Activated T-helper 9 cell treated with anti-CD3 and anti-CD28 coated beads, Interleukin-2, amount 50 U/mL, for 16 hours (primary cell): ENCODE data around the gene SLC38A10.

Source experiments
- DNase-seq: peaks from one replicate; pipeline ENCODE4 v3.0.0-alpha.2; 2020; ENCODE audit warnings: low read depth

Gene SLC38A10

GRCh38 chr17:81331527-81332043, 36.5 kb upstream of the SLC38A10 start:
- DNase-seq, result no peak

GRCh38 chr17:81330884-81331245, 35.8 kb upstream of the SLC38A10 start:
- DNase-seq, result no peak

- DNase-seq, result no peak
Measured at GRCh38 chr17:81329927-81330883, 35.1 kb upstream of the SLC38A10 start.

DNA sequence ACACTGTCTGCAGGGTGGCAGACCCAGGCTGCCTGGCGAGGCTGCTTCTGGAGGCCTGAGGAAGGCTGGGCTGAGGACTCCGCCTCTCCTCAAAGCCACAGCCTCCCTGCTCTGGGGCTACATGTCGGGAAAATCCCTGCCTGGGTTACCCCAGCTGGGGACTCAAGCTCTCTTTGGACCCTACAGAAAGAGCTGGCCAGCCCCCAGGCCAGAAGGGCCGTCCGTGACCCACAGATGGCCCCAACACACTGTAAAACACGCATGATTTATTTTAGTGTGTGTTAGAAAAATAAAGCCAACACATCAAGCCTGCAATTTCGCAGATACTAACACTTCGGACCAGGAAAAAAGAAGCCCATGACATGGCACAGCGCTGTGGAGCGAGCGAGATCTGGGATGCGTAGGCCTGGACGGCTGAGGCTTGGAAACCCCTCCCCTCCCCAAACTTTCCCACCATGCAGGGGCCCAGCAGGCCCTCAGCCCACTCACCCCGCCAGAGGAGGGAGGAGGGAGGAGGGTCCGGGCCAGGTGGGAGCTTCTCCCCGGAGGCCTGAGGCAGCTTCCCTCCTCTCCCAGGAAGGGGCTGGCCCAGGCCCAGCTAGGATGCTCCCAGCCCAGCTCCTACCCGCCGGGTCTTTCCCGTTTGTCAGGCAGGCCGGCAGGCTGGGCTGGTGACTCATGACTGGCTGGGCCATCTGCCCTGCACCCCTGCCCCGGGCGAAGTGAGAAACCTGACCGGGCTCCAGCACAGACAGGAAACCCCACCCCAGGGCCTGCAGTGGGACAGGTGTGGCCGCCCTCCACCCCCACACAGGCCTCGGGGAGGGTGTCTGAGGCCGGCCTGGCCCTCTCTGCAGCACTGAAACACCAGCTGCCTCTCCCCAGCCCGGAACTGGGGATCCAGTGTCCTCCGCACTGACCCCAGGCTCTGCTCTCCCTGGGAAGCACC, 34.1 kb upstream of the SLC38A10 start:
- DNase-seq, result no peak

DNA sequence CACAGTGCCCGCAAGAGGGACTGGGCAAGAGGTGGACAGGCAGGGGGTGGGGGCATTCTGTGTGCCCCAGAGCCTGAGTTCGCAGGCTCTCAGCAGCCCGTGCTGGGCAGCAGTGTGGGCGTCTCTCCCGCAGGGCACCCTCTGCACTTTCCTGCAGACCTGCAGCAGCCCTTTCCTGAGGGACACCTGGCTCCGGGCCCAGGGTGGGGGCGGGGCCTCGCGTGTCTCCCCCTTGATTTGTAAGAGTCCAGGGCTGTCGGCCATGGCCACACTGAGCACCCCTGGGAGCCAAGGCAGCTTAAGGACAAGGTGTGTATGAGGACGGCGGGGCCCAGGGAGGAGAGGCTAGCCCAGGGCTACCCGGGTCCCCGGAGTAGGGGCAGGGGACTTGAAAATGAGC, 33.4 kb upstream of the SLC38A10 start:
- DNase-seq, result no peak

- no peak for DNase-seq
Measured at GRCh38 chr17:81325714-81326358, 30.7 kb upstream of the SLC38A10 start.

DNA sequence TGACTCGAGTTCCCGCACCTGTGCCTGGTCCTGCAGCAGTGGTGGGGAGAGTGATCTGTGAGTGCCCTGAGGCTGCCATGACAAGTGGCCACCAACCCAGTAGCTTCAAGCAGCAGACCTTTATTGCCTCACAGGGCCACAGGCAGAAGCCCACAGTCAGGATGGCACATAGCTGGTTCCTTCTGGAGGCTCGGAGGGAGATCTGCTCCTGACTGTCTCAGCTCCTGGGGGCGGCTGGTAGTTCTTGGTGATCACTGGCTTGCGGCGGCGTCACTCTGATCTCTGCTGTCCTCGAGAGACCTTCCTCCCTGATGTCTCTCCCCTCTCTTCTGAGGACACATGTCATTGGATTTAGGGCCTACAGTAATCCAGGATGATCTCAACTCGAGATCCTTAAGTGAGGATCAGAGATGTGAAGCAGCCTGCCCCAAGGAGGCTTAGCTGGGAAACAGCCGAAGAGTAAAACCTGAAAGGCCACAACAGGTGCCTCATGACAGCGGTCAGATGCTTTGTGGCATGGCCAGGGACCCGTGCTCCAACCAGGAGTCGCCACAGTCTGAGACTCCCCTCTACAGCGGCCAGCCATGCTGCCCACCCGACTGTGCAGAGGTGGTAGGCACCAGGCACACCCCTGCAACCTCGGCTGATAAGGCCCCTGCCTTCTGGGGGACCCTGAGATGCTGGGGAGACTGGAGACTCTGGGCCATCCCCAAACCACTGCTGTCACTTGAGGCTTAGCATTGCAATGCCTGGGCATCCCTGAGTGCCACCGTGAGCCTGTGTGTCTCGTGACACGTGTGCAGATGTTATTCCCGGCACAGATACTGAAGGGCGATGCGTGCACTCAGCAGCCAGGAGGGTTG, 30.0 kb upstream of the SLC38A10 start:
- DNase-seq, result no peak

DNA sequence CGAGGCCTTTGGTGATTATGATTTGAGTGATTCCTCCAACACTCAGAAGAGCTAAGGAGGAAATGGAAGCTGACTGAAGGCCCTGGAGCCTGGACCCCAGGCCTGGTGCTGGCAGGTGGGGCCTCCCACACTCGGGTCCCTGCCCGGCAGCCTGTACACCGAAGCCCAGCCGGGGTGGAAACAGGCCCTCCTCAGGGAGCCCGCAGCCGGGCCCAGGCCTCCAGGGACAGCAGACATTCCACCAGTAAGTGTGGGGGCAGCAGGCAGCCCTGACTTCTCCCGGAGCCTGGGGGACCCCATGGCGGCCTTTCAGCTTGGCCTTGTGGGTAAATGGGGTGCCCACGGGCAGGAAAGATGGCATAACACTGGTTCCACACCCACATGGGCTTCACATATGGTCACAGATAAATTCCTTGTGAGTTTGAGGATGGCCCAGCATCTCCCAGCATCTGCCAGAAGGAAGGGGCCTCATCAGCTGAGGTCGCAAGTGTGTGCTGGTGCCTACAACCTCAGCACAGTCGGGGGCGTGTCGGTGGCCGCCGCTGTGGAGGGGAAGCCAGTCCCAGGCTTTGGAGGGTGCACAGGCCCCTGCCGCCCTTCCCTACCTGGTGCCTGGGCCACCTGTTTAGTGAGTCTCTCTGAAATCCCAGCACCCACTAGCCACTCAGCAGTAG, 29.2 kb upstream of the SLC38A10 start:
- DNase-seq, result no peak

GRCh38 chr17:81323411-81323868, 28.3 kb upstream of the SLC38A10 start:
- DNase-seq, result no peak

GRCh38 chr17:81323083-81323369, 27.9 kb upstream of the SLC38A10 start:
- DNase-seq, result no peak

- DNase-seq, result no peak
Measured at GRCh38 chr17:81322271-81323082, 27.4 kb upstream of the SLC38A10 start.

DNA sequence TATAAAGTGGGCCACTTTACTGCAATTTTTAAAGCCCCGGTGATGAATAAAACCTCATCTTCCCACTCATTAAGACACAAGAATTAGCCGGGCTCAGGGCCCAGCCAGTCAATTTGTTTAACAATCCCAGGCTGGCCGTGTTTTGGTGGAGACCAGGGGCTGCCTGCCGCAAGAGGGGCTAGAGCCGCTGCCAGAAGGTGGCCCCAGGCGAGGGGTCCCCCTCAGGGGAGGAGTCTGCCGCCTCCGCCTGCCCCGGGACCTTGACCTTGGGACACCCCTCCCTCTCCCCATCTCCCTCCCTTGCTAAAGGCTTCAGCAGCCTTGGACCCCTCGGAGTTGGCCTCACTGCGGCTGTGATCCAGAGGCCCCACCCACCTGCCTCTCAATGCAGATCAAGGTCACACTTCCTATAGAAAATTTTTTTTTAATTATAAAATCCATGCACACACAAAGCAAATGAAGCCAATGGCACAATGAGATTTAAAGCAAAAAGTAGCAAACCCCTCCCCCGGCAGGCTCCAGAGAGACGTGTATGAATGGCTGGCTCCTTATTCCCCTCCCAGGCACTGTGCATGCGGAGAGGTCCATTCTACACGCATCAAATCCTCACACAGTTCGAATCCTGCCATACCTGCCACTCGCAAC, 23.0 kb upstream of the SLC38A10 start:
- no peak for DNase-seq

DNA sequence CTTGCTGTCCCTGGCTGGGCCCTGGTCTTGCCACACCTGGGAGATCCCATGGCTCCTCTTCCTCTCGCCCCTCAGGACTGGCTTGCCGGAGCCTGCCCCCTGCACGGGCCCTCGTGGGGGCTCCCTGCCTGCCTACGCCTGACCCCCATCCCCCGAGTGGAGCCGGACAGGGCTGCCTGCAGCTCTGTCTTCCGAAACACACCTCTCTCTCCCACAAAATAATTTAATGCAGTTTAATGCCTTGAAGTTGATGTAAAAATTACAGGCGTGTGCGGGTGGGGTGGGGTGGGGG, 22.4 kb upstream of the SLC38A10 start:
- no peak for DNase-seq

- no peak for DNase-seq
Measured at GRCh38 chr17:81315885-81316391, 20.8 kb upstream of the SLC38A10 start.

GRCh38 chr17:81315129-81315884, 20.2 kb upstream of the SLC38A10 start:
- DNase-seq, result no peak

GRCh38 chr17:81314398-81315081, 19.4 kb upstream of the SLC38A10 start:
- DNase-seq, result no peak

- no peak for DNase-seq
Measured at GRCh38 chr17:81313776-81314397, 18.8 kb upstream of the SLC38A10 start.
